NCI-H446 treated with DMSO at 0.1 percent for 48 hours (cell line): ENCODE measurements around the gene SAMD4B.
"Not testable (repeated sequence)": the region's sequence is repeated elsewhere in the genome, so short reads cannot be mapped to it uniquely, and the experiment has no call there.

ENCODE experiments used
- DNase-seq: peaks from one replicate; lab custom pipeline; 2025; lab: John Stamatoyannopoulos, UW

SAMD4B gene

GRCh38 chr19:39314016-39314728 lies 28.0 kb upstream of the SAMD4B start:
- DNase-seq: no peak

- DNase-seq: no peak
Measured at GRCh38 chr19:39315933-39316332, 26.3 kb upstream of the SAMD4B start.

- DNase-seq: no peak
Measured at GRCh38 chr19:39316627-39317321, 25.4 kb upstream of the SAMD4B start.

- DNase-seq: no peak
Measured at GRCh38 chr19:39317476-39317875, 24.7 kb upstream of the SAMD4B start.

GRCh38 chr19:39318071-39318470 lies 24.1 kb upstream of the SAMD4B start:
- no peak for DNase-seq

GRCh38 chr19:39318690-39319089 lies 23.5 kb upstream of the SAMD4B start:
- no peak for DNase-seq

GRCh38 chr19:39319098-39319891 lies 22.9 kb upstream of the SAMD4B start:
- no peak for DNase-seq

- no peak for DNase-seq
Measured at GRCh38 chr19:39319892-39320248, 22.4 kb upstream of the SAMD4B start.

- DNase-seq: no peak
Measured at GRCh38 chr19:39321117-39321831, 20.9 kb upstream of the SAMD4B start.

- DNase-seq: no peak
Measured at GRCh38 chr19:39321832-39322176, 20.4 kb upstream of the SAMD4B start.

- no peak for DNase-seq
Measured at GRCh38 chr19:39324242-39324842, 17.9 kb upstream of the SAMD4B start.

- DNase-seq: no peak
Measured at GRCh38 chr19:39325778-39326665, 16.2 kb upstream of the SAMD4B start.

- DNase-seq: no peak
Measured at GRCh38 chr19:39327363-39328045, 14.7 kb upstream of the SAMD4B start.

- peak; percentile 8 for DNase-seq
Measured at GRCh38 chr19:39328046-39328705, 14.0 kb upstream of the SAMD4B start.

- DNase-seq: no peak
Measured at GRCh38 chr19:39329948-39330347, 12.3 kb upstream of the SAMD4B start.

GRCh38 chr19:39332293-39332692 lies 9.9 kb upstream of the SAMD4B start:
- no peak for DNase-seq

GRCh38 chr19:39332738-39333137 lies 9.5 kb upstream of the SAMD4B start:
- not testable (repeated sequence) for DNase-seq

- no peak for DNase-seq
Measured at GRCh38 chr19:39333507-39333906, 8.7 kb upstream of the SAMD4B start.

- no peak for DNase-seq
Measured at GRCh38 chr19:39334444-39334976, 7.7 kb upstream of the SAMD4B start.

- DNase-seq: no peak
Measured at GRCh38 chr19:39335168-39335548, 7.1 kb upstream of the SAMD4B start.
